ENCODE results near the gene FBXW7.

GRCh38 chr4:152554742-152555141, 18.9 kb upstream of the FBXW7 start:
- TF ChIP-seq MAX (CRISPR knock-in tag; IDR thresholded peaks at IDR 0.05) (no peak), CTCF (IDR thresholded peaks at IDR 0.05) (no peak), FOXK1 (CRISPR knock-in tag; IDR thresholded peaks at IDR 0.05) (no peak)

Measured in WTC11 (cell line).